ENCODE measurements around the gene CD83. TPM values are rescaled to one million over a fixed set of nuclear protein-coding genes. Genes with fewer than 3 reads are reported as not detected.

CD83 gene
- total and polyA plus RNA-seq, 2 of the 4 experiments (the other 2 are of a cell fraction) = 2.0 to 2.5 TPM

DNA sequence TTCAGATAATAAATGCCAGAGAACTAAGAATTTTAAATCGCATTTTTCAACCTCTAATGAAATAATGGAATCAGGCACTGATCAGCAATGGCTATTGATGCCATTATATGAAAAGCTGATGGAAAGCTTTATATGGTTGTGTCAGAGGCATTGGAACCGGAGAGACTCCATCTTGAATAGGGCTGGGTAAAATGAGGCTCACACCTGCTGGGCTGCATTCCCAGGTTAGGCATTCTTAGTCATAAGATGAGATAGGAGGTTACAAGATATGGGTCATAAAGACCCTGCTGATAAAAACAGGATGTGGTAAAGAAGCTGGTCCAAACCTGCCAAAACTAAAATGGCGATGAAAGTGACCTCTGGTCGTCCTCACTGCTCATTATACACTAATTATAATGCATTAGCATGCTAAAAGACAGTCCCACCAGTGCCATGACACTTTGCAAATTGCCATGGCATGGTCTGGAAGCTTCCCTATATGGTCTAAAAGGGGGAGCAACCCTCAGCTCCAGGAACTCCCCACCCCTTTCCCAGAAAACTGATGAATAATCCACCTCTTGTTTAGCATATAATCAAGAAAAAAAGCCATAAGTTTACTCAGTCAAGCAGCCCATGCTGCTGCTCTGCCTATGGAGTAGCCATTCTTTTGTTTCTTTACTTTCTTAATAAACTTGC, 40.2 kb upstream of the CD83 start:
- Histone ChIP-seq H3K4ac (ENCODE audit: low read depth, low read length) (no peak overlapping the region), H4K20me1 (ENCODE audit: insufficient read depth, low read length) (no peaks in the 10 kb centered on the region), H3K36me3 (ENCODE audit: control insufficient read depth, insufficient read depth, low read length) (no peaks in the 10 kb centered on the region), H3K18ac (ENCODE audit: low read depth, low read length) (no peak overlapping the region), H3K4me3 (ENCODE audit: insufficient read depth, low read depth, low read length) (no peak overlapping the region), H3K9me3 (ENCODE audit: control insufficient read depth, insufficient read depth, low read length) (no peaks in the 10 kb centered on the region), H3K23ac (ENCODE audit: low read depth, low read length) (no peak overlapping the region), H3K4me1 (ENCODE audit: control insufficient read depth, insufficient read depth, low read length) (no peaks in the 10 kb centered on the region), H3K79me1 (ENCODE audit: low read depth in 1 of 2, low read length in 2 of 2) (no peaks in the 10 kb centered on the region), H2AK5ac (ENCODE audit: low read depth, low read length) (no peak overlapping the region), H2AK9ac (replicated peaks; ENCODE audit: low read depth, low read length, poor library complexity) (no peak overlapping the region), H4K91ac (ENCODE audit: insufficient read depth, low read depth, low read length) (no peak overlapping the region), H3K9me1 (ENCODE audit: insufficient read depth, low read length) (no peaks in the 10 kb centered on the region), H3K4me2 (ENCODE audit: low read depth, low read length) (no peak overlapping the region), H3K27me3 (ENCODE audit: control insufficient read depth, insufficient read depth, low read length) (peaks cover under 1% of the 10 kb centered on the region), H2BK5ac (ENCODE audit: low read depth, low read length, poor library complexity, severe bottlenecking) (no peak overlapping the region), H3K27ac (ENCODE audit: insufficient read depth, low read length) (no peak overlapping the region), H2AFZ (replicated peaks; ENCODE audit: low read length, poor library complexity) (no peak overlapping the region), H4K8ac (ENCODE audit: low read depth in 2 of 2, low read length in 2 of 2) (no peak overlapping the region), H2BK15ac (ENCODE audit: low read depth, low read length) (no peak overlapping the region), H3K14ac (replicated peaks; ENCODE audit: low read depth, low read length) (no peak overlapping the region), H2BK120ac (ENCODE audit: low read depth, low read length) (no peak overlapping the region), H3K56ac (ENCODE audit: extremely low read depth, insufficient read depth, low read length) (no peak overlapping the region), H3K9ac (ENCODE audit: low read depth, low read length) (no peak overlapping the region), H2BK20ac (ENCODE audit: low read depth, low read length) (no peak overlapping the region), H4K5ac (ENCODE audit: low read depth, low read length) (no peak overlapping the region)
- no peak for DNase-seq
- TF ChIP-seq RFX5 (IDR thresholded peaks at IDR 0.05; ENCODE audit: low read depth, low read length) = no peak
- no peak for TF ChIP-seq FOS (IDR thresholded peaks at IDR 0.05; ENCODE audit: low read depth, low read length)
- no peak for TF ChIP-seq MAZ (IDR thresholded peaks at IDR 0.05; ENCODE audit: borderline replicate concordance, low read depth, low read length)
- no peak for TF ChIP-seq BHLHE40 (IDR thresholded peaks at IDR 0.05; ENCODE audit: low read depth, low read length)
- no peak for TF ChIP-seq ELK1 (IDR thresholded peaks at IDR 0.05; ENCODE audit: borderline replicate concordance, low read depth, low read length)
- TF ChIP-seq MAFK (IDR thresholded peaks at IDR 0.05; ENCODE audit: low read depth, low read length) = no peak
- TF ChIP-seq USF2 (IDR thresholded peaks at IDR 0.05; ENCODE audit: low read depth, low read length) = no peak
- TF ChIP-seq MXI1 (IDR thresholded peaks at IDR 0.05; ENCODE audit: borderline replicate concordance, low read depth, low read length) = no peak
- TF ChIP-seq CTCF (conservative IDR thresholded peaks at IDR 0.05; ENCODE audit: low read depth, low read length) = no peak
- no peak for TF ChIP-seq RCOR1 (IDR thresholded peaks at IDR 0.05; ENCODE audit: insufficient replicate concordance, low read length)
- no peak for TF ChIP-seq NFE2L2 (IDR thresholded peaks at IDR 0.05; ENCODE audit: low read depth, low read length)
- no peak for TF ChIP-seq RAD21 (IDR thresholded peaks at IDR 0.05; ENCODE audit: low read length)
- no peak for TF ChIP-seq CEBPB (IDR thresholded peaks at IDR 0.05; ENCODE audit: low read depth, low read length)
- no peak for TF ChIP-seq POLR2A (IDR thresholded peaks at IDR 0.05; ENCODE audit: low read depth, low read length)
- TF ChIP-seq CHD1 (IDR thresholded peaks at IDR 0.05; ENCODE audit: low read depth, low read length) = no peak
- no peak for TF ChIP-seq SMC3 (IDR thresholded peaks at IDR 0.05; ENCODE audit: low read depth, low read length)
- BruUV-seq (replicated peaks) = no TSS peak
- dilution Hi-C loops (cut with HindIII; ENCODE audit: low sequenced_read_pairs, unreplicated experiment) = no loop called here
- intact Hi-C loops (cut with micrococcal nuclease) = no loop called here
- no peak for ATAC-seq (ENCODE audit: low read depth)
- WGBS, 2 experiments (ENCODE audit: extremely low coverage in 2 of 2, insufficient read length in 1 of 2) = 88% methylated on average over 1 of the region's 4 CpGs; no CpG with 5 or more reads in 1 of the 2 experiments
- POLR2A ChIA-PET (ENCODE audit: unreplicated experiment) = no interaction called here
- in situ Hi-C loops (cut with MboI; ENCODE audit: low sequenced_read_pairs) = no loop called here
- CTCF ChIA-PET = no interaction called here

All from IMR-90 (cell line).